HEK293 (cell line): Measurements from ENCODE around the gene CCDC187.

Source experiments
- SP7 ChIP-seq: fragments of 450-650 bp; formaldehyde crosslinking; IDR thresholded peaks from 2 replicates; pipeline ENCODE4 v1.5.1; 2016; ENCODE audit warnings: missing biosample characterization, missing genetic modification characterization
- WT1 ChIP-seq: fragments of 450-650 bp; formaldehyde crosslinking; IDR thresholded peaks from 2 replicates; pipeline ENCODE4 v1.5.1; 2016; ENCODE audit warnings: missing biosample characterization, missing genetic modification characterization
- ZNF175 ChIP-seq: fragments of 450-650 bp; formaldehyde crosslinking; IDR thresholded peaks from 2 replicates; pipeline ENCODE4 v1.5.1; 2016; ENCODE audit warnings: missing biosample characterization, missing genetic modification characterization
- ZNF184 ChIP-seq: fragments of 450-650 bp; IDR thresholded peaks from 2 replicates; pipeline ENCODE4 v1.5.1; 2018; ENCODE audit warnings: missing biosample characterization, mild to moderate bottlenecking, missing genetic modification characterization
- ZNF239 ChIP-seq: fragments of 450-650 bp; formaldehyde crosslinking; IDR thresholded peaks from 2 replicates; pipeline ENCODE4 v1.5.1; 2016; ENCODE audit warnings: missing biosample characterization, missing genetic modification characterization
- TF ChIP-seq, protein P1 (sequence below): fragments of 450-650 bp; formaldehyde crosslinking; IDR thresholded peaks from 2 replicates; pipeline ENCODE4 v1.5.1; 2016; ENCODE audit warnings: missing biosample characterization, missing genetic modification characterization
- TF ChIP-seq, protein P2 (sequence below): fragments of 450-650 bp; formaldehyde crosslinking; IDR thresholded peaks from 2 replicates; pipeline ENCODE4 v1.5.1; 2016; ENCODE audit warnings: missing biosample characterization, missing genetic modification characterization
- TF ChIP-seq, protein P3 (sequence below): fragments of 450-650 bp; formaldehyde crosslinking; IDR thresholded peaks from 2 replicates; pipeline ENCODE4 v1.5.1; 2016; ENCODE audit warnings: missing biosample characterization, missing genetic modification characterization

DNA sequence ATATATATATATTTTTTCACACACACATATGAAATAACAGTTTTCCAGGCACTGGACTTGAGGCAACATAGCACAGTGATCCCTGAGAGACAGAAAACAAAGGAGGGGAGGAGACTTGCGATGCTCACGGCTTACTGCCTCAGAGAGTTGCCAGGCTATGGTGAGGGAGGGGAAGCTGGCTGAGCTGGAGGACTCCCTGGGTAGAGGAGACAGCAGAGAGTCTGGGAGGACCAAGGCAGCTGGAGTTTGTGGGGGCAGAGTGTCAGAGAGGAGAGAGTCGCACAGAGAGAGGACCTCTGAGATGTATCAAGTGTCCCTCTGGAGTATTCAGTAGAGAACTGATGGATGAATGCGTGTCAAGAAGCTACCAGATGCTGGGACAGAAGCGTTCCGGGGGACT lies 35.2 kb downstream of the CCDC187 start:
- TF ChIP-seq, protein P1, sequence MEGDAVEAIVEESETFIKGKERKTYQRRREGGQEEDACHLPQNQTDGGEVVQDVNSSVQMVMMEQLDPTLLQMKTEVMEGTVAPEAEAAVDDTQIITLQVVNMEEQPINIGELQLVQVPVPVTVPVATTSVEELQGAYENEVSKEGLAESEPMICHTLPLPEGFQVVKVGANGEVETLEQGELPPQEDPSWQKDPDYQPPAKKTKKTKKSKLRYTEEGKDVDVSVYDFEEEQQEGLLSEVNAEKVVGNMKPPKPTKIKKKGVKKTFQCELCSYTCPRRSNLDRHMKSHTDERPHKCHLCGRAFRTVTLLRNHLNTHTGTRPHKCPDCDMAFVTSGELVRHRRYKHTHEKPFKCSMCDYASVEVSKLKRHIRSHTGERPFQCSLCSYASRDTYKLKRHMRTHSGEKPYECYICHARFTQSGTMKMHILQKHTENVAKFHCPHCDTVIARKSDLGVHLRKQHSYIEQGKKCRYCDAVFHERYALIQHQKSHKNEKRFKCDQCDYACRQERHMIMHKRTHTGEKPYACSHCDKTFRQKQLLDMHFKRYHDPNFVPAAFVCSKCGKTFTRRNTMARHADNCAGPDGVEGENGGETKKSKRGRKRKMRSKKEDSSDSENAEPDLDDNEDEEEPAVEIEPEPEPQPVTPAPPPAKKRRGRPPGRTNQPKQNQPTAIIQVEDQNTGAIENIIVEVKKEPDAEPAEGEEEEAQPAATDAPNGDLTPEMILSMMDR (tag by site-specific recombination): no peak
- TF ChIP-seq, protein P2, sequence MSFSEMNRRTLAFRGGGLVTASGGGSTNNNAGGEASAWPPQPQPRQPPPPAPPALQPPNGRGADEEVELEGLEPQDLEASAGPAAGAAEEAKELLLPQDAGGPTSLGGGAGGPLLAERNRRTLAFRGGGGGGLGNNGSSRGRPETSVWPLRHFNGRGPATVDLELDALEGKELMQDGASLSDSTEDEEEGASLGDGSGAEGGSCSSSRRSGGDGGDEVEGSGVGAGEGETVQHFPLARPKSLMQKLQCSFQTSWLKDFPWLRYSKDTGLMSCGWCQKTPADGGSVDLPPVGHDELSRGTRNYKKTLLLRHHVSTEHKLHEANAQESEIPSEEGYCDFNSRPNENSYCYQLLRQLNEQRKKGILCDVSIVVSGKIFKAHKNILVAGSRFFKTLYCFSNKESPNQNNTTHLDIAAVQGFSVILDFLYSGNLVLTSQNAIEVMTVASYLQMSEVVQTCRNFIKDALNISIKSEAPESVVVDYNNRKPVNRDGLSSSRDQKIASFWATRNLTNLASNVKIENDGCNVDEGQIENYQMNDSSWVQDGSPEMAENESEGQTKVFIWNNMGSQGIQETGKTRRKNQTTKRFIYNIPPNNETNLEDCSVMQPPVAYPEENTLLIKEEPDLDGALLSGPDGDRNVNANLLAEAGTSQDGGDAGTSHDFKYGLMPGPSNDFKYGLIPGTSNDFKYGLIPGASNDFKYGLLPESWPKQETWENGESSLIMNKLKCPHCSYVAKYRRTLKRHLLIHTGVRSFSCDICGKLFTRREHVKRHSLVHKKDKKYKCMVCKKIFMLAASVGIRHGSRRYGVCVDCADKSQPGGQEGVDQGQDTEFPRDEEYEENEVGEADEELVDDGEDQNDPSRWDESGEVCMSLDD: no peak
- TF ChIP-seq, protein P3, sequence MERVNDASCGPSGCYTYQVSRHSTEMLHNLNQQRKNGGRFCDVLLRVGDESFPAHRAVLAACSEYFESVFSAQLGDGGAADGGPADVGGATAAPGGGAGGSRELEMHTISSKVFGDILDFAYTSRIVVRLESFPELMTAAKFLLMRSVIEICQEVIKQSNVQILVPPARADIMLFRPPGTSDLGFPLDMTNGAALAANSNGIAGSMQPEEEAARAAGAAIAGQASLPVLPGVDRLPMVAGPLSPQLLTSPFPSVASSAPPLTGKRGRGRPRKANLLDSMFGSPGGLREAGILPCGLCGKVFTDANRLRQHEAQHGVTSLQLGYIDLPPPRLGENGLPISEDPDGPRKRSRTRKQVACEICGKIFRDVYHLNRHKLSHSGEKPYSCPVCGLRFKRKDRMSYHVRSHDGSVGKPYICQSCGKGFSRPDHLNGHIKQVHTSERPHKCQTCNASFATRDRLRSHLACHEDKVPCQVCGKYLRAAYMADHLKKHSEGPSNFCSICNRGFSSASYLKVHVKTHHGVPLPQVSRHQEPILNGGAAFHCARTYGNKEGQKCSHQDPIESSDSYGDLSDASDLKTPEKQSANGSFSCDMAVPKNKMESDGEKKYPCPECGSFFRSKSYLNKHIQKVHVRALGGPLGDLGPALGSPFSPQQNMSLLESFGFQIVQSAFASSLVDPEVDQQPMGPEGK: no peak
- TF ChIP-seq ZNF175 (tag by site-specific recombination) (no peak), ZNF239 (no peak), ZNF184 (no peak), SP7 (tag by site-specific recombination) (no peak), WT1 (tag by site-specific recombination) (no peak)
